IPS-18a (cell line): ENCODE results near the gene FYB1.

Experiments
- H3K27ac ChIP-seq: one replicate; pipeline ENCODE4 v1.5.1; 2013; ENCODE audit warnings: low read length
- H3K27me3 ChIP-seq: one replicate; pipeline ENCODE4 v1.6.1; 2013; ENCODE audit warnings: mild to moderate bottlenecking, low read length; ENCODE audit not compliant: control insufficient read depth, insufficient read depth
- H3K36me3 ChIP-seq: one replicate; pipeline ENCODE4 v1.6.1; 2013; ENCODE audit warnings: low read depth, low read length; ENCODE audit not compliant: control insufficient read depth
- H3K4me1 ChIP-seq: one replicate; pipeline ENCODE4 v1.6.1; 2013; ENCODE audit warnings: low read depth, low read length; ENCODE audit not compliant: control insufficient read depth
- H3K4me3 ChIP-seq: one replicate; pipeline ENCODE4 v1.5.1; 2013; ENCODE audit warnings: low read length
- H3K9ac ChIP-seq: one replicate; pipeline ENCODE4 v1.6.1; 2013; ENCODE audit warnings: mild to moderate bottlenecking, low read length, moderate library complexity
- H3K9me3 ChIP-seq: one replicate; pipeline ENCODE4 v1.6.1; 2013; ENCODE audit warnings: low read depth, low read length; ENCODE audit not compliant: control insufficient read depth

Gene FYB1

GRCh38 chr5:39219437-39219836 is at the start of gene FYB1:
Gene FYB1, minus strand, starts transcription at chr5:39219563. Its CDS starts 16,603 bp downstream, at chr5:39202960.
- Histone ChIP-seq H3K27me3 (no peaks in the 10 kb centered on the region), H3K36me3 (no peaks in the 10 kb centered on the region), H3K4me1 (no peaks in the 10 kb centered on the region), H3K9me3 (no peaks in the 10 kb centered on the region), H3K4me3 (no peak within 1 kb of the TSS), H3K9ac (no peak within 1 kb of the TSS), H3K27ac (no peak within 1 kb of the TSS)

DNA sequence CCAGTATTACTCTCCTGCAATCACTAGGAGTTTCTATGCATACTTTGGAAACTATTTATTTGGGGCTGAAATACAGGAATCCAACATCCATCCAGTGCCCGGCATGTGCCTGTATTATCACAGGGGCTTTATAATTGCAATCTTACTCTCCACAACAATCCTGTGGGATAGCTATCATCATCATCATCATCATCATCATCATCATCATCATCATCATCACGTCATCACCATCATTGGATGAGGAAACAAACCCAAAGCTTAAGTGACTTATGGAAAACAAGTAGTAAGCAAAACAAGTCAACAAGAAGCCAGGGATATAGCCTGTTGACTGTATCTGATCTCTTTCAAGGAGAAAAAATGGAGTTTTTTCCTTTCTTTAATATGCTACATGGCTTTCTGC is 47.8 kb upstream of the FYB1 start:
- Histone ChIP-seq H3K27me3 (no peaks in the 10 kb centered on the region), H3K9me3 (no peaks in the 10 kb centered on the region), H3K27ac (no peak overlapping the region), H3K4me3 (no peak overlapping the region), H3K9ac (no peak overlapping the region), H3K36me3 (no peaks in the 10 kb centered on the region), H3K4me1 (no peaks in the 10 kb centered on the region)

DNA sequence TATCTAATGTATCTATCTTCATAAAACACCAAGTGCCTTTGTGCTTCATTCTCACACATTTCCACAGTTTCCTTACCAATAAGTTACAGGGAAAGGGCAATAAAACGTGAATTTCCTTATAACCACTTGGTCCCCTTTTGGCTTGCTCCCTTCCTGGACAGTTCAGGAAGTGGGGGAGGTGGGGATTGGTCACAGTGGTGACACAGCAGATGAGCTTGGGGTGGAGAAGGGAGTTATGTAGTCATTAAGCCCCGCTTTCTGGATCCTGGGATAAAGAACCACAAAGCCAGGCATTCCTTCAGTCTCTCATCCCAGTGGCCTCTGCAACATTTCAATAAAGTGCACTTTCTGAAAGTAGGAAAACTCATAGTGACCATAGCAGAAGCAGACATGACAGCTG is 47.1 kb upstream of the FYB1 start:
- Histone ChIP-seq H3K36me3 (no peaks in the 10 kb centered on the region), H3K4me1 (no peaks in the 10 kb centered on the region), H3K27ac (no peak overlapping the region), H3K9ac (no peak overlapping the region), H3K27me3 (no peaks in the 10 kb centered on the region), H3K4me3 (no peak overlapping the region), H3K9me3 (no peaks in the 10 kb centered on the region)

- H3K9ac ChIP-seq = no peak overlapping the region
- H3K36me3 ChIP-seq = no peaks in the 10 kb centered on the region
- no peaks in the 10 kb centered on the region for H3K27me3 ChIP-seq
- no peak overlapping the region for H3K27ac ChIP-seq
- no peaks in the 10 kb centered on the region for H3K9me3 ChIP-seq
- H3K4me1 ChIP-seq = no peaks in the 10 kb centered on the region
- no peak overlapping the region for H3K4me3 ChIP-seq
Observed at GRCh38 chr5:39264528-39264927, 45.2 kb upstream of the FYB1 start.

- Histone ChIP-seq H3K9ac (no peak overlapping the region), H3K36me3 (no peaks in the 10 kb centered on the region), H3K4me3 (no peak overlapping the region), H3K27me3 (no peaks in the 10 kb centered on the region), H3K27ac (no peak overlapping the region), H3K4me1 (no peaks in the 10 kb centered on the region), H3K9me3 (no peaks in the 10 kb centered on the region)
Observed at GRCh38 chr5:39262981-39263380, 43.6 kb upstream of the FYB1 start.

GRCh38 chr5:39260095-39260494 is 40.7 kb upstream of the FYB1 start:
- no peaks in the 10 kb centered on the region for H3K4me1 ChIP-seq
- no peaks in the 10 kb centered on the region for H3K27me3 ChIP-seq
- H3K4me3 ChIP-seq = no peak overlapping the region
- H3K27ac ChIP-seq = no peak overlapping the region
- no peaks in the 10 kb centered on the region for H3K9me3 ChIP-seq
- no peaks in the 10 kb centered on the region for H3K36me3 ChIP-seq
- H3K9ac ChIP-seq = no peak overlapping the region

DNA sequence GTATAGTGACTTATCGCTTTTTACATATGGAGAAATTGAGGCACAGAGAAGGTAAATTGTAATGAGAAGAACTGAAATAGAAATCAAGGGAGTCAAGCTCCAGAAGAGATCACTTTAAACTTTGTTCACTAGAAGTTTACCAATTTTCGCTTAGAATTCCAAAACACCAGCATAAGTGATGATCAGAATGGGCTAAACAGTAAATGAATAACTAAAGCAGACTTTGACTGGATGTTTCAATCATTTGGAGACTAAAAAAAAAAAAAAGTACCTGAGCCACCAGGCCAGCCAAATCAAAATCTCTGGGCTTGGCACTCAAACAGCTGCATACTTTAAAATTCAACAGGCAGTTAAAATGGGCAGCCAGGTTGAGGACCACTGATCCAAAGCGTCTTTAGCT is 38.2 kb upstream of the FYB1 start:
- no peaks in the 10 kb centered on the region for H3K36me3 ChIP-seq
- no peaks in the 10 kb centered on the region for H3K9me3 ChIP-seq
- H3K4me3 ChIP-seq = no peak overlapping the region
- no peak overlapping the region for H3K9ac ChIP-seq
- no peaks in the 10 kb centered on the region for H3K4me1 ChIP-seq
- H3K27me3 ChIP-seq = no peaks in the 10 kb centered on the region
- H3K27ac ChIP-seq = no peak overlapping the region

DNA sequence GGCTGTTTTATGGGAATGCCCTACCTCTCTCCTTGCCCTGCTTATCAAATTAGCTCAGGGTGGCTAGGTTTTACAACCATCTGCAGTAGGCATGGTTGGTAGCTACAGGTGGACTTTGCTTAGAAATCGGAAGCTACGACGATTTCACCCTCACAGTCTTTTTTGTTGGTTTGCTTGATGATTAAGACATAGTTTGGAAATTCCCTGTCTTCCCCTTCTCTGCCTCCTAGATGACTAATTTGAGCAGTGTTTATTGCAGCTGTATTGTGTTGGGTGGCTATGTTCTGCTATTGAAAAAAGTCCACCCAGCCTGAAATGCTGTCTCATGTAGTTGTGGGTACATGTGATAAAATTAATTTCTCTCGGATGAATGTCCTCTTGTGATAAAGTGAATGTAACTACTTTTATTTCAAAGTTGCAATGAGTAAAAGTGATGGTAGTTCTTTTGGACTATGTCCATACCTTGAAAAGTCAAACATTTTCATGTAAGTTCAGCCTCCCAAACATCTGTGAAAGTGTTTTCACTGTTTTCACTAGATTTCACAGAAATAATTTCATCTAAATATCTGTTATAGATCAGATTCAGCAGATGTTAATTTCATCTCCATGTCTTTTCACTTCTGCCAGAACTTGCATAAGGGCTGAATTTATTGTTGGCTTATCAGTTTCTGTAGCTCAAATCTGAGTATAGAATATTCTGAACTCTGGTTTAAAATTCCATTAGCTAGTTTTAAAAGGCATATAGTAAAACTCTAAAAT is 37.3 kb upstream of the FYB1 start:
- no peaks in the 10 kb centered on the region for H3K27me3 ChIP-seq
- no peak overlapping the region for H3K9ac ChIP-seq
- H3K4me3 ChIP-seq = no peak overlapping the region
- no peaks in the 10 kb centered on the region for H3K36me3 ChIP-seq
- H3K9me3 ChIP-seq = no peaks in the 10 kb centered on the region
- H3K4me1 ChIP-seq = no peaks in the 10 kb centered on the region
- no peak overlapping the region for H3K27ac ChIP-seq

- no peak overlapping the region for H3K27ac ChIP-seq
- H3K9ac ChIP-seq = no peak overlapping the region
- no peaks in the 10 kb centered on the region for H3K27me3 ChIP-seq
- no peak overlapping the region for H3K4me3 ChIP-seq
- H3K4me1 ChIP-seq = no peaks in the 10 kb centered on the region
- H3K36me3 ChIP-seq = no peaks in the 10 kb centered on the region
- no peaks in the 10 kb centered on the region for H3K9me3 ChIP-seq
Observed at GRCh38 chr5:39255406-39255805, 36.0 kb upstream of the FYB1 start.

- Histone ChIP-seq H3K9ac (no peak overlapping the region), H3K27ac (no peak overlapping the region), H3K9me3 (no peaks in the 10 kb centered on the region)
Observed at GRCh38 chr5:39254671-39255070, 35.3 kb upstream of the FYB1 start.

DNA sequence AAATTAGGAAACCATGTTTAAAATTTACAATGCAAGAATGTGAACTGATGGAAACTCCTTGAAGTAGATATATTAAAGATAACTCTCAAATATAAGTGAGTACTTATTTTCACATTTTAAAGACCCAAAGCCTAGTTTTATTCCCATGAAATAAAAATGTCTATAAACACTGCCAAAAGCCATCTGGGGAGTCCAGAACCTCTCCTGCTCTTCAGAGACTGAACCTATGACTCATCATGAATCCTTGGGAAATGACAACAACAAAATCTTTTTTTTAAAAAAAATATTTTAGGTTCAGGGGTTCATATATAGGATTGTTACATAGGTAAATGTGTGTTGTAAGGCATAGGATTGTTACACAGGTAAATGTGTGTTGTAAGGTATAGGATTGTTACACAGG is 33.8 kb upstream of the FYB1 start:
- Histone ChIP-seq H3K27ac (no peak overlapping the region), H3K4me1 (no peaks in the 10 kb centered on the region), H3K4me3 (no peak overlapping the region), H3K9me3 (no peaks in the 10 kb centered on the region), H3K36me3 (no peaks in the 10 kb centered on the region), H3K9ac (no peak overlapping the region), H3K27me3 (no peaks in the 10 kb centered on the region)

More at GRCh38 chr5:39254671-39255070, 35.3 kb upstream of the FYB1 start:
- H3K36me3 ChIP-seq = no peaks in the 10 kb centered on the region
- H3K4me1 ChIP-seq = no peaks in the 10 kb centered on the region
- no peaks in the 10 kb centered on the region for H3K27me3 ChIP-seq
- no peak overlapping the region for H3K4me3 ChIP-seq

- H3K4me1 ChIP-seq = no peaks in the 10 kb centered on the region
- H3K27me3 ChIP-seq = no peaks in the 10 kb centered on the region
- no peaks in the 10 kb centered on the region for H3K9me3 ChIP-seq
- no peaks in the 10 kb centered on the region for H3K36me3 ChIP-seq
- no peak overlapping the region for H3K9ac ChIP-seq
- H3K4me3 ChIP-seq = no peak overlapping the region
- H3K27ac ChIP-seq = no peak overlapping the region
Observed at GRCh38 chr5:39249564-39250274, 30.4 kb upstream of the FYB1 start.
